Measurements from ENCODE around the gene SPDYC. TPM values are rescaled to one million over a fixed set of nuclear protein-coding genes. Genes with fewer than 3 reads are reported as not detected.

SPDYC gene
- total and polyA plus RNA-seq, 11 donors = not detected

DNA sequence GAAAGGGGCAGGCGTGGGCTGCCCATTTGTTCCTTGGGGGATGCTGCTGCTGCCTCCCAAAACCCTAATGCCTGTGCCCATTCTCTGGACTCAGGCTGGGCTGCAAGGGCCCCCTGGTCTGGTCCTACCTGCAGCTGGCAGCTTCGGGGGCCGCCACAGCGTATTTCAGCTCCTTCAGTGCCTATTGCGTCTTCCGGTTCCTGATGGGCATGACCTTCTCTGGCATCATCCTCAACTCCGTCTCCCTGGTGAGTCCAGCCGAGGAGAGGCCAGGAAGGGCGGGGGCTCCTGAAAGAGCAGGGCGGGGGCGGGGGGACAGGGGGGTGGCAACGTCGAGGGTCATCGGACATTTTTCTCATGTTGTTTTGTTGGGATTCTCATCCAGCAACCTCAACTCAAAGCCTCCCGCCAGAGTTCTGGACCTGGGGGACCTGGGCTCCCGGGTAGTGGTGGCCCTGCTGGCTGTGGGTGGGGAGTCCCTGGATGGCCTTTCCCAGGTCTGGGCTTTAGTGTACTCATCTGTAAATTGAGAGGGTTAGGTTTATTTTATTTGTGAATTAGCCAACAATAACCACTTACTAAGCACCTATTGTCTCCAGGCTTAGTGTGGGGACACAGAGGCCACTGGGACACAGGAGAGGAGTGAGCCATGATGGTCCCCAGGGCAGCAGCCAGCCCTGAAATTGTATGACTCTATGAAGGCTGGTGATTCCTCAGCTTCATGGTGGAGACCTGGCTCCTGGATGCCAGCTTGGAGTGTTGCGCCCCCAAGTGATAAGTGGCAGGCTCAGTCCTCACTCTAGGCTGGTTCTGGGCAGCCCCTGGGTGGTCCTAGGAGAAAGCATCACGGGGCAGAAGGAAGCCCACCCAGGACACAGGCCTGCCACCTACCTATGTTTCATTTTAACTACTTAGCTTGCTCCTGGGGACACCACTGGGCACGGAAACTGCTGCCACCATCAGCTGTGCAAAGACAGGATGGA, 47.7 kb downstream of the SPDYC start:
- intact Hi-C loops (cut with DNase I) = no loop called here
- DNase-seq (no peak), ATAC-seq (no peak)
- H3K27ac ChIP-seq = no peak overlapping the region
- H3K27me3 ChIP-seq = no peaks in the 10 kb centered on the region
- H3K9me3 ChIP-seq = no peaks in the 10 kb centered on the region
- TF ChIP-seq, protein P1, sequence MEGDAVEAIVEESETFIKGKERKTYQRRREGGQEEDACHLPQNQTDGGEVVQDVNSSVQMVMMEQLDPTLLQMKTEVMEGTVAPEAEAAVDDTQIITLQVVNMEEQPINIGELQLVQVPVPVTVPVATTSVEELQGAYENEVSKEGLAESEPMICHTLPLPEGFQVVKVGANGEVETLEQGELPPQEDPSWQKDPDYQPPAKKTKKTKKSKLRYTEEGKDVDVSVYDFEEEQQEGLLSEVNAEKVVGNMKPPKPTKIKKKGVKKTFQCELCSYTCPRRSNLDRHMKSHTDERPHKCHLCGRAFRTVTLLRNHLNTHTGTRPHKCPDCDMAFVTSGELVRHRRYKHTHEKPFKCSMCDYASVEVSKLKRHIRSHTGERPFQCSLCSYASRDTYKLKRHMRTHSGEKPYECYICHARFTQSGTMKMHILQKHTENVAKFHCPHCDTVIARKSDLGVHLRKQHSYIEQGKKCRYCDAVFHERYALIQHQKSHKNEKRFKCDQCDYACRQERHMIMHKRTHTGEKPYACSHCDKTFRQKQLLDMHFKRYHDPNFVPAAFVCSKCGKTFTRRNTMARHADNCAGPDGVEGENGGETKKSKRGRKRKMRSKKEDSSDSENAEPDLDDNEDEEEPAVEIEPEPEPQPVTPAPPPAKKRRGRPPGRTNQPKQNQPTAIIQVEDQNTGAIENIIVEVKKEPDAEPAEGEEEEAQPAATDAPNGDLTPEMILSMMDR (IDR thresholded peaks at IDR 0.05) = no peak
- TF ChIP-seq POLR2A (IDR thresholded peaks at IDR 0.05) = no peak
- WGBS, 4 donors = 79 to 89% (median 86%) methylated on average over 5 to 19 of the region's 19 CpGs
- no peaks in the 10 kb centered on the region for H3K36me3 ChIP-seq
- peaks cover 0 to 25% (median 0%) of the 10 kb centered on the region in 12 donors for H3K4me1 ChIP-seq
- H3K4me3 ChIP-seq = no peak overlapping the region

DNA sequence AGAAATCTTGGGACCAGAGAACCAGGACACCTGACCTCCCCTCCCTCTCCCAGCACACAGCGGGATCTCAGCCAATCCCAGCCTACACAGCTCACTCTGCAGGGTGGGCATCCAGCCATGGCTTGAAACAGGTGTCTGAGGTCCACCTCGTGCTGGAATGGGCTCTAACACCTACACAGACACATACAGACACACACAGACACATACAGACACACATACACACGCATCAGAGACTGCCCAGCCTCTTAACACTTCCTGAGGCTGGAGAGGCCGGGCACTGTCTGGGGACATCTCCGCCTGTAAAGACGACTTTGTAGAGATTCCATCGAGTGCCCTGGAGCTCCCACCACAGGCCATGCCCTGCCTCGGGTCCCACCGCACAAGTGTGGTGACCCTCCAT, 48.4 kb downstream of the SPDYC start:
- 84 to 91% (median 89%) methylated on average over 8 to 9 of the region's 9 CpGs for WGBS, 4 donors
- ATAC-seq = no peak
- H3K27me3 ChIP-seq = no peaks in the 10 kb centered on the region
- intact Hi-C loops (cut with DNase I) = no loop called here
- no peak overlapping the region for H3K4me3 ChIP-seq
- no peaks in the 10 kb centered on the region for H3K36me3 ChIP-seq
- DNase-seq = peak in 1 of 5 donors; percentile 13
- H3K27ac ChIP-seq = no peak overlapping the region
- peaks cover 0 to 27% (median 0%) of the 10 kb centered on the region in 12 donors for H3K4me1 ChIP-seq
- no peaks in the 10 kb centered on the region for H3K9me3 ChIP-seq
- TF ChIP-seq POLR2A (IDR thresholded peaks at IDR 0.05) = no peak
- TF ChIP-seq, protein P1 (IDR thresholded peaks at IDR 0.05) = no peak

DNA sequence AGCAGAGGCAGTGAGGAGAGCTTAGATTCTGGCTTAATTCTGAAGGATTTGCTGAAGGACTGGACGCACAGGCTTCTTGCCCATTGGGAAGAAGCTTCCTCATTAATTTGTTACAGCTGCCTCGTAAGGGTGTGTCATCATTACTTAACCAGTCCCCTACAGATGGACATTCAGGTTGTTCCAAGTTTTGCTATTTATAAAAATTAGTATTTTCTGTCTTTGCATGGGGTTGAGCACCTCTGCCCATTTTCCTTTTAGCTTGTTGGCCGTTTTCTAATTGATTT, 49.8 kb downstream of the SPDYC start:
- 66 to 76% (median 74%) methylated on average over 3 of the region's 3 CpGs for WGBS, 4 donors
- ATAC-seq = peak in 1 of 4 donors; percentile 52
- H3K27me3 ChIP-seq = no peaks in the 10 kb centered on the region
- TF ChIP-seq, protein P1 (IDR thresholded peaks at IDR 0.05) = no peak
- no peak for TF ChIP-seq POLR2A (IDR thresholded peaks at IDR 0.05)
- H3K4me3 ChIP-seq = no peak overlapping the region
- peaks cover 0 to 20% (median under 1%) of the 10 kb centered on the region in 12 donors for H3K4me1 ChIP-seq
- no peak overlapping the region for H3K27ac ChIP-seq
- DNase-seq = no peak
- intact Hi-C loops (cut with DNase I) = no loop called here
- no peaks in the 10 kb centered on the region for H3K36me3 ChIP-seq
- no peaks in the 10 kb centered on the region for H3K9me3 ChIP-seq

DNA sequence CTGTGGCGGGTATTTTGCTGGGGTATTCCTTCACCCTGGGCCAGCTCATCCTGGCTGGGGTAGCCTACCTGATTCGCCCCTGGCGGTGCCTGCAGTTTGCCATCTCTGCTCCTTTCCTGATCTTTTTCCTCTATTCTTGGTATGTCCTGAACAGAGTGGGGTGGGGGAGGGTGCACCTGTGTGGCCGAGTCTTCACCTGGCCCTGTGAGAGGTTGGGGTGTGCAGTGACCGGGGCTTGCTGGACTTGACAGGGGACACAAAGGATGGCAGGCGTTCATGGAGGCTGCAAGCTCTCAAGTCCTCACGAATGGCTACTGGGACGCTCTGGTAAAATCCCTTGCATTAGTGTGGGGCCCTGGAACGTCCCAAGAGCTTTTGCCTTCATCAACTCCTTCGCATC, 51.0 kb downstream of the SPDYC start:
- WGBS, 4 donors = 93 to 96% (median 94%) methylated on average over 10 of the region's 10 CpGs
- intact Hi-C loops (cut with DNase I) = no loop called here
- TF ChIP-seq POLR2A (IDR thresholded peaks at IDR 0.05) = no peak
- TF ChIP-seq, protein P1 (IDR thresholded peaks at IDR 0.05) = no peak

More for the DNA sequence above, 51.0 kb downstream of the SPDYC start:
- H3K27ac ChIP-seq = no peak overlapping the region
- DNase-seq (peak in 1 of 5 donors; percentile 4), ATAC-seq (no peak)
- H3K4me3 ChIP-seq = no peak overlapping the region
- no peaks in the 10 kb centered on the region for H3K36me3 ChIP-seq
- H3K4me1 ChIP-seq = peaks cover 0 to 29% (median 11%) of the 10 kb centered on the region in 12 donors
- H3K9me3 ChIP-seq = no peaks in the 10 kb centered on the region
- H3K27me3 ChIP-seq = no peaks in the 10 kb centered on the region

Small RNA genes lying within 50 kb of the gene (microRNA-seq; reads per million reads assigned to microRNA genes)
- 0 to 0.62 (median 0.10) reads per million in 4 donors for gene MIR6751

Other genes starting within 250 kb of the SPDYC start
- 10 to 100 TPM; 17.5 to 32.5 (median 22.3) TPM for gene PPP2R5B, start 245.5 kb upstream of the SPDYC start, total RNA-seq
- gene PPP2R5B, start 245.5 kb upstream of the SPDYC start, polyA plus RNA-seq = 10 to 100 TPM; 27.1 to 34.3 TPM
- gene GPHA2, start 234.3 kb upstream of the SPDYC start, total RNA-seq = under 1 TPM in 1 of 9 donors, not detected in 8; 0.48 TPM
- not detected for gene GPHA2, start 234.3 kb upstream of the SPDYC start, polyA plus RNA-seq
- not detected for gene MAJIN, start 198.1 kb upstream of the SPDYC start, total RNA-seq
- not detected for gene MAJIN, start 198.1 kb upstream of the SPDYC start, polyA plus RNA-seq
- gene BATF2, start 173.3 kb upstream of the SPDYC start, total RNA-seq = 10 to 100 TPM in 1 of 9 donors, 1 to 10 TPM in 7, under 1 TPM in 1; 0.87 to 33.4 (median 1.5) TPM
- 1 to 10 TPM; 1.6 to 2.0 TPM for gene BATF2, start 173.3 kb upstream of the SPDYC start, polyA plus RNA-seq
- 100 to 1,000 TPM in 7 of 9 donors, 10 to 100 TPM in 2; 90.3 to 241 (median 116) TPM for gene ARL2, start 156.1 kb upstream of the SPDYC start, total RNA-seq
- 100 to 1,000 TPM; 126 to 158 TPM for gene ARL2, start 156.1 kb upstream of the SPDYC start, polyA plus RNA-seq
- 10 to 100 TPM; 12.7 to 33.0 (median 17.9) TPM for gene SNX15, start 142.8 kb upstream of the SPDYC start, total RNA-seq
- 10 to 100 TPM; 14.8 to 29.5 TPM for gene SNX15, start 142.8 kb upstream of the SPDYC start, polyA plus RNA-seq
- gene SAC3D1, start 129.0 kb upstream of the SPDYC start, total RNA-seq = 1 to 10 TPM; 4.3 to 9.1 (median 6.2) TPM
- gene SAC3D1, start 129.0 kb upstream of the SPDYC start, polyA plus RNA-seq = 10 to 100 TPM in 1 of 2 donors, 1 to 10 TPM in 1; 4.8 to 14.6 TPM
- gene NAALADL1, start 111.7 kb upstream of the SPDYC start, total RNA-seq = 1 to 10 TPM; 2.6 to 7.4 (median 3.4) TPM
- 1 to 10 TPM; 2.7 to 7.4 TPM for gene NAALADL1, start 111.7 kb upstream of the SPDYC start, polyA plus RNA-seq
- gene CDCA5, start 86.2 kb upstream of the SPDYC start, total RNA-seq = 10 to 100 TPM in 1 of 9 donors, 1 to 10 TPM in 2, under 1 TPM in 6; 0.42 to 11.6 (median 0.81) TPM
- under 1 TPM; 0.38 to 0.83 TPM for gene CDCA5, start 86.2 kb upstream of the SPDYC start, polyA plus RNA-seq
- gene ZFPL1, start 86.0 kb upstream of the SPDYC start, total RNA-seq = 10 to 100 TPM; 19.6 to 42.8 (median 25.0) TPM
- gene ZFPL1, start 86.0 kb upstream of the SPDYC start, polyA plus RNA-seq = 10 to 100 TPM; 28.1 to 44.4 TPM
- 100 to 1,000 TPM in 6 of 9 donors, 10 to 100 TPM in 3; 78.4 to 165 (median 106) TPM for gene VPS51, start 74.0 kb upstream of the SPDYC start, total RNA-seq
- gene VPS51, start 74.0 kb upstream of the SPDYC start, polyA plus RNA-seq = 10 to 100 TPM; 94.2 to 94.3 TPM
- 100 to 1,000 TPM in 3 of 9 donors, 10 to 100 TPM in 6; 25.1 to 752 (median 78.6) TPM for gene TM7SF2, start 58.4 kb upstream of the SPDYC start, total RNA-seq
- gene TM7SF2, start 58.4 kb upstream of the SPDYC start, polyA plus RNA-seq = 10 to 100 TPM; 17.6 to 59.9 TPM
- 10 to 100 TPM in 1 of 9 donors, 1 to 10 TPM in 8; 5.5 to 14.3 (median 7.3) TPM for gene ZNHIT2, start 52.5 kb upstream of the SPDYC start, total RNA-seq
- 10 to 100 TPM; 12.4 to 15.5 TPM for gene ZNHIT2, start 52.5 kb upstream of the SPDYC start, polyA plus RNA-seq
- gene FAU, start 48.1 kb upstream of the SPDYC start, total RNA-seq = 100 to 1,000 TPM; 388 to 652 (median 636) TPM
- 1,000 to 10,000 TPM in 1 of 2 donors, 100 to 1,000 TPM in 1; 973 to 1,119 TPM for gene FAU, start 48.1 kb upstream of the SPDYC start, polyA plus RNA-seq
- gene MRPL49, start 47.9 kb upstream of the SPDYC start, total RNA-seq = 10 to 100 TPM; 33.1 to 66.6 (median 42.1) TPM
- 10 to 100 TPM; 13.7 to 59.2 TPM for gene MRPL49, start 47.9 kb upstream of the SPDYC start, polyA plus RNA-seq
- gene SYVN1, start 35.7 kb upstream of the SPDYC start, total RNA-seq = 10 to 100 TPM; 21.7 to 65.8 (median 28.2) TPM
- gene SYVN1, start 35.7 kb upstream of the SPDYC start, polyA plus RNA-seq = 10 to 100 TPM; 13.9 to 34.5 TPM
- gene CAPN1, start 11.7 kb downstream of the SPDYC start, total RNA-seq = 100 to 1,000 TPM in 2 of 9 donors, 10 to 100 TPM in 7; 67.8 to 139 (median 86.1) TPM
- gene CAPN1, start 11.7 kb downstream of the SPDYC start, polyA plus RNA-seq = 100 to 1,000 TPM in 1 of 2 donors, 10 to 100 TPM in 1; 69.6 to 114 TPM
- 1 to 10 TPM; 3.2 to 9.0 (median 4.2) TPM for gene POLA2, start 91.7 kb downstream of the SPDYC start, total RNA-seq
- gene POLA2, start 91.7 kb downstream of the SPDYC start, polyA plus RNA-seq = 1 to 10 TPM; 4.3 to 6.7 TPM
- gene CDC42EP2, start 144.6 kb downstream of the SPDYC start, total RNA-seq = 10 to 100 TPM in 4 of 9 donors, 1 to 10 TPM in 5; 3.3 to 25.0 (median 8.9) TPM
- 10 to 100 TPM; 10.3 to 16.3 TPM for gene CDC42EP2, start 144.6 kb downstream of the SPDYC start, polyA plus RNA-seq
- gene DPF2, start 163.6 kb downstream of the SPDYC start, total RNA-seq = 10 to 100 TPM; 41.0 to 55.4 (median 46.2) TPM
- gene DPF2, start 163.6 kb downstream of the SPDYC start, polyA plus RNA-seq = 10 to 100 TPM; 22.9 to 35.1 TPM
- gene TIGD3, start 184.5 kb downstream of the SPDYC start, total RNA-seq = under 1 TPM in 7 of 9 donors, not detected in 2; 0.19 to 0.91 (median 0.47) TPM
- under 1 TPM; 0.29 to 0.42 TPM for gene TIGD3, start 184.5 kb downstream of the SPDYC start, polyA plus RNA-seq
- 10 to 100 TPM in 1 of 9 donors, 1 to 10 TPM in 8; 3.8 to 11.6 (median 6.6) TPM for gene SLC25A45, start 212.4 kb downstream of the SPDYC start, total RNA-seq
- 1 to 10 TPM; 3.8 to 6.6 TPM for gene SLC25A45, start 212.4 kb downstream of the SPDYC start, polyA plus RNA-seq
- 10 to 100 TPM in 7 of 9 donors, 1 to 10 TPM in 2; 6.1 to 24.1 (median 11.3) TPM for gene FRMD8, start 216.4 kb downstream of the SPDYC start, total RNA-seq
- gene FRMD8, start 216.4 kb downstream of the SPDYC start, polyA plus RNA-seq = 10 to 100 TPM in 1 of 2 donors, 1 to 10 TPM in 1; 8.0 to 16.3 TPM